NCI-H526 (cell line): ENCODE measurements around the gene PRELID2.
A peak's percentile ranks its signal among the peaks of the same experiment; 100 is the strongest.
"Not testable (repeated sequence)": the region's sequence is repeated elsewhere in the genome, so short reads cannot be mapped to it uniquely, and the experiment has no call there.

Experiments used
- DNase-seq, 2 experiments: peaks; one replicate each; lab custom pipeline; 2025; lab: John Stamatoyannopoulos, UW

PRELID2 gene

DNA sequence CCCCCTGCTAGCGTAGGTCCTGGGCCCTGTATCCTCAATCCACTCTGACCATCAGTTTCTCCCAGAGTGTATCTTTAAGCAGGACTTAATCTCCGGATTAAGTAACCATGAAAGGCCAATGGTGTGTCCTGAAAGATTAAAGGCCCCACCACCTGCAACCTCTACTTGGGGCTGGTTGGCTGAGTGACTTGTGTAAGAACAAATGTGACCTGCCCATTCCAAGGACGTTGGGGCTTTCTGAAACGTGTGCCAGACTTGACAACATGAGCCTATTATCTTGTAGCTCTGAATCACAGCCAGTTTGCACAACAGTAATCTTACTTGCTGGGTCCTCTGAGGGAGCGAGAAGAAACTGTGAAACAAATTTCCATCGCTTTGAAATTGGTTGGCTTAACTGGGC is 3.1 kb upstream of the PRELID2 start:
- no peak for DNase-seq

DNA sequence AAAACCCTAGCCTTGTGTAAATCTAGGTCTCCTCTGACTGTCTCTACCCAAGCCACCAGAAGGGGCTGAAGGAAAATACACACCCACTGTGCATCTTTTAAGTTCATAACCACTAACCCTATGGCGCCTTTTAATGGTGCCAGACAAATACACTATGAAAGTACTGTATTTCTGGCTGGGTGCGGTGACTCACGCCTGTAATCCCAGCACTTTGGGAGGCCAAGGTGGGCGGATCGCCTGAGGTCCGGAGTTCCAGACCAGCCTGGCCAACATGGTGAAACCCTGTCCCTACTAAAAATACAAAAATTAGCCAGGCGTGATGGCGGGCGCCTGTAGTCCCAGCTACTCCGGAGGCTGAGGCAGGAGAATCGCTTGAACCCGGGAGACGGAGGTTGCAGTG is 1.1 kb upstream of the PRELID2 start:
- DNase-seq, result peak in 1 of 2 experiments; percentile 9

- DNase-seq, result no peak
Observed at GRCh38 chr5:145835848-145836239, 702 bp upstream of the PRELID2 start.

DNA sequence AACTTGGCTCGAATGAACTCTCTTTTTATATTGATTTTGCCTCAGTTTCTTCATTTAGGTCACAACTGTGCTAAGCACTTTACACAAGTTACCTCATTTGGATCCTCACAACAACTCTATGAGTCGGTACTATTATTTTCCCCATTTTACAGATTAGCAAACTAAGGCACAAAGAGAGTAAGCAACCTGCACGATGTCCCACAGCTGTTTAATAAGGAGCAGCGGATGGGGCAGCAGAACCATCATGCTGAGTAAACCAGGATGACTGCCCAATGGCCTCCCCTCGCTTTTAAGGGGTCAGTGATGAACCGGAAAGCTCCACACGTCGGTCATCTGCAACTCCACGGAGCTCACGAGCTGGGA is 607 bp downstream of the PRELID2 start:
- DNase-seq, result no peak

DNA sequence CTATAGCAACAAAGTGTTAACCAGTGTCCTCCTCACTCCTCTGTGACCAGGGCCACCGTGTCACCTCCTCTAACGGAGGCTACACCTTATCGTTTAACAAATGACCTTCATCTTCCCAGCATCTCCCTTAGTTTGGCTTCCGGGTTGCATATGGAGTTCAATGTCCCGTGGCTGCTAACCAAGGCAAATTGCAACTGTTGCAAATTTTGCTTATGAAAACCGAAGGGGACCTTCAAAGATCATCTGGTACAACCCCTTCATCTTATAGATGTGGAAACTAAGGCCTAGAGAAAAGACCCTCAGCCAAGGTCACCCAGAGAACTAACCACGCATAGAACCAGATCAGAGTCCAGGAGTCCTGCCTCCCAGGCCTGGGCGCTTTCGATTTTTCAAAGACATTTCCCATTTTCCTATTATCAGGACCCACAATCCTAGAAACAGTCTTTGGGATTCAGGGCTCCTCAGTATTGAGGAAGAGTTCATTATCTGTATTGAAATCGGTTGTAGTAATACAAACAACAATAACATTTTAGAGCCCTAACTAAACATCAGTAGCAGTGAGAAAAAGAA is 1.4 kb downstream of the PRELID2 start:
- no peak for DNase-seq

DNA sequence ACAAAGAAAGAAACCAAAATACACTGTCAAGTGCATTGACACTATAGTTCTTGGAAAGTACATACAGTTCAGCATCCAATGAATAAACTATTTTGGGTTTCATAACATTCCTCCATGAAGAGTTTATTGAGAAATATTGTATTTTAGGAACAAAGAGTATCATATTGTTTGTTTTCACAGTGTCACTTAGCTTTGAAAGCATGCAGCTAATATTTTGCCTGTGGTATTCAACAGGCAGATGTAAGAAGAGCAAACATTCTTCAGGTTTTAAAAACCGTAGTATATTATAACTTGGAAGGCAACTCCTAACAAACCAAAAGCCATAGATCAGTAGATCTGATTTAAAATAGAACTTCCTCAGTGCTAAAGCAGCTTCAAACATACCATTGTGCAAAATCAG is 4.5 kb downstream of the PRELID2 start:
- no peak for DNase-seq

GRCh38 chr5:145829708-145830361 is 5.3 kb downstream of the PRELID2 start:
- no peak for DNase-seq

DNA sequence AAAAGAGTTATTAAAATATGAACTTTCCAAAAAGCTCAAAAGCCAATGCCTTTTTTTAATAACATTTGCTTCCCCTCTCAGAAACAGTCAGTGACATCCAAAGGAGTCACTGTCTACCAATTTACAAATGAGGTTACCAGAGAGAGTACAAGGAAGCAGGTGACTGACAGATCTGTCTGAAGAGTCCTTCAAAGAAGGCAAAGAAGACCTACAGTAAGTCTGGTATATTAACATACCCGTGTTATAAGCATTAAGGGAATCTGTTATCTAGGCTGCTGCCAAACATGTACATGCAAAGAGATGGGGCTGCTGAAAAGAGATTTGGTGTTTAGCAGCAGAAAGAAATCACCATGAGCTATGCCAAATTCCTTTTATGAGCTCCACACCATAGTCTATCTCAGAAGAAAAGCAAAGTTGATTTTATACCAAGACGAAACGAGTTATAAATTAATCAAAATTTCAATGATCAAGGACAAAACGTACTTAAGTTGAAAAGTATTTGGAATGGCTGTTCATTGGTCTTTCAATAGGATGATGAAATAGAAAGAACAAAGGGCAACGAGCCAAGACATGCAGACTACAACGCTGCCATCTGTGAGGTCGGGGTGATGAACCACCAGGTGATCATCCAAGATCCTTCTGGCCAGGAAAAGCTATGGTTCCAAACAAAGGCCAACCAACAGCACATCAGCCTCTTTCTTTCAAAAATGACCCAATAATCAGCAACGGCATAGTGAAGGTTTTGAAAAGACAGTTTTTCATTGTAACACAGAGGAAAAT is 8.1 kb downstream of the PRELID2 start:
- DNase-seq, result no peak

DNA sequence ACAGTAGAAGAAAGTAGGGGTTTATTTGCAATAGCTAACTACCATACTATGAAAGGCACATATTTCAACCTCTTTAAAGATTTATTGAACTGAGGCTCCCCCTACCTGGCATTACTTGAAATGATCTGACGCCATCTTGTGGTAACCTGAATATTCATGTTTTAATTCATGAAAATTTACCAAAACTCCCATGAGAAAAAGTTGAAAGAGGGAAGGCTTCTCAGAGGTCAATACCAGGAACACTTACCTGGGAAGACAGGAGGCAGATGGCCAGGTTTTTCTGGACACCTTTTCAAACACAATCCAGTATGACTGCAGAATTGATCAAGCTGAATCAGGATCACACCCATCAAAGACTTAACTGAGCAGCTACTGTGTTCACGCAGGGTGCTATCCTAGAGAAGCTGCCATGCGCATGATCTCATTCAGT is 9.4 kb downstream of the PRELID2 start:
- peak; percentile 37 to 63 for DNase-seq

GRCh38 chr5:145824040-145824439 is 11.1 kb downstream of the PRELID2 start:
- DNase-seq, result no peak

GRCh38 chr5:145818604-145819003 is 16.5 kb downstream of the PRELID2 start:
- peak in 1 of 2 experiments; percentile 14 for DNase-seq

GRCh38 chr5:145812877-145813276 is 22.3 kb downstream of the PRELID2 start:
- no peak for DNase-seq

DNA sequence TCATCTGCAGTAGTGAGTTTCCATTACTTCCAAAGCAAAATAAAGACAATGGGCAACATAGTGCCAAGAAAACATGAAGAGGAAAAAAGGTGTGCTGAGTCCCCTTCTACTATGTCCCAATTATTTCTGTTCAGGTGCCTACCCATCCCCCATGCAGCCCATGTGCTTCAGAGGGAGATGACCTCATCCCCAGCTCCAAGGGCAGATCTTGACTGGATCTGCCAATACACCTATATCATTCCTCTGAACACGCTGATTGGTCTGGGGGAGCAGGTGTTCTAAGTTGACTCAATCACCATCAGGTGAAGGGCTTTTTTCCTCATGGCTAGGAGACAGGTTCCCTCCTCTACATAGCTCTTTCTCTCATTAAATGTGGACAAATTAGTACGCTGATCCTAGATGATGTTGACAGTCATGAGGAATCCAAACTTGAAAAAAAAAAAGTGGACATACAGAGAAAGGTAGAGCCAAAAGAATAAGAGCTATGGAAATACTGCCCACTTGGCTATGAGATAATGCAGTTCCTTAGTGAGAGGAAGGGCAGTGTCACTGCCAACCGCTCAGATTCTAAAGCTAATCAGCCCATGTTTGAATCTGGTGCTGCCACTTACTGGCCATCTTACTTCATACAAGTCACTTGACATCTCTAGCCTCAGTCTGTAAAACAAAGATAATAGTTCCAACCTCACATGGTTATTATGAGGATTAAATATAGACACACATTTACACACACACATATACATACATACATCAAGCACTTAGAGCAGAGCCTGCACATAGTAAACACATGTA is 23.1 kb downstream of the PRELID2 start:
- peak in 1 of 2 experiments; percentile 47 for DNase-seq

GRCh38 chr5:145806923-145807322 is 28.2 kb downstream of the PRELID2 start:
- no peak for DNase-seq

DNA sequence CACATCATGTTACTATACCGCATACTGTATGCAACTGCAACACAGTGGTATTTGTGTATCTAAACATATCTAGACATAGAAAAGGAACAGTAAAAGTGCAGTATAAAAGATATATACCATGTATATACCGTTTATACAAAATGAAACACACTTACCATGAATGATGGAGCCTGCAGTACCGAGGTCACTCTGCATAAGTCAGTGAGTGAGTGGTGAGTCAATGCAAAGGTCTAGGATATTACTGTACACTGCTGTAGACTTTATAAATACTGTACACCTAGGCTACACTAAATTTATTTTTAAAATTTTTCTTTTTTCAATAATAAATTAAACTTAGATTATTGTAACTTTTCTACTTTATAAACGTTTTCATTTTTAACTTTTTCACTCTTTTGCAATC is 29.3 kb downstream of the PRELID2 start:
- no peak for DNase-seq

GRCh38 chr5:145804701-145805100 is 30.4 kb downstream of the PRELID2 start:
- DNase-seq, result no peak

DNA sequence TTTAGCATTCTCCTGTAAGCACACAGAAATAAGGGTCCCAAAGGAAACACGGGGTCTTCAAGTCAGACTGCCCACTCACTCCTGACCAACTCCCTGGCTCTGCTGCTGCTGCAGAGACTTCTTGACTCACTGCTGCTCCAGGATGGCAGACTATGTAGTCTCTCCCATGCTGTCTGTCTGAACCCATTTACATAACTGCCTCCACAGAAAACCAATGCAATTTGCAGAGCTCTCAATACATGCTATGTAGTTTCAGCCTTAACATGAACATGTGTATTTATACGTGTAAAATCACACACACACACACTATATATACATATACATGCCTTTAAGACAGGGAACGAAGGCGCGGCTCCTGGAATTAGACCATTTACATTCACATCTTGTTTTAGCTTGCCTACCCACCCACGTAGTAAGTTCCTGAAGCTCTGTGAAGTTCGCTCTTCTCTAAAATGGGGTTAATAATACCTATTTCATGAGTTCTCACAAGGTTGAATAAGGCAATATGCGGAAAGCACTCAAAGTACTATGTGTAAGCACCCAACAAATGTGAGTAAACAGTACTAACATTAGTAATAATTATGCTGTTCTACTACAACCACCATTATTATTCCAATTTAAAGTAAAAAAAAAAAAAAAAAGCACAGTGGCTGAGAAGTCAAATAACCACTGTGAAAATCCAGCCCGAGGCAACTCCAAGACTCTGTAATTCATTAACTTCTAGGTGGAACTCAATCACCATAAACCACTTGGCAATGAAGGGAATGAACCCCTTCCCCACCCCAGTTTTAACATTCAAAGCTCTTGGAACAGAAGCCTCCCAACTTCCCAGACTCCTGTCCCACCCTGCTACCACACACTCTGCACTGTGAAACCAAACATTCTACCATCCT is 31.8 kb downstream of the PRELID2 start:
- peak in 1 of 2 experiments; percentile 4 for DNase-seq

- no peak for DNase-seq
Observed at GRCh38 chr5:145801195-145801594, 33.9 kb downstream of the PRELID2 start.

DNA sequence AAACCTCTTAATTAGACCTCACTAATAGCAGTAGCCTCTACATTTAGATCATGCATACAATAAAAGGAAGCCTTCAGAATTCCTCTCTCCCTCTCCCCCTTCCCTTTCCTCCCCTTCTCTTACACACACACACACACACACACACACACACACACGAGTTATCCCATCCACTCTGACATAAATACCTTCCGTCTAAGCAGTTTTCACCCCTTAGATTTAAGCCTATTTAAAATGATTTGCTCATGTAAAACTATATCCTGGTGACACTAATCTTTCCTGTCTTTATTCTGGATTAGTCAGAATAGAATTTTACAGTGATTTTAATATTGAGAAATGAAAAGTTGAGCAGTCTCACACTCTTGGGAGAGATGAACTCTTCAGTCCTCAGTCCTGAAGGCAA is 35.0 kb downstream of the PRELID2 start:
- no peak for DNase-seq

GRCh38 chr5:145798503-145798902 is 36.6 kb downstream of the PRELID2 start:
- DNase-seq, result not testable (repeated sequence)

- no peak for DNase-seq
Observed at GRCh38 chr5:145797336-145797735, 37.8 kb downstream of the PRELID2 start.
